IMR-90 (cell line): ENCODE results near the gene NUP42.

Source experiments
- CEBPB ChIP-seq: IDR thresholded peaks from 2 replicates; pipeline ENCODE4 v1.6.1; 2012; ENCODE audit warnings: low read depth, low read length, improper control_type of control experiment
- CHD1 ChIP-seq: IDR thresholded peaks from 2 replicates; pipeline ENCODE4 v1.6.1; 2012; ENCODE audit warnings: low read depth, low read length, improper control_type of control experiment
- POLR2A ChIP-seq: IDR thresholded peaks from 2 replicates; pipeline ENCODE4 v1.6.1; 2012; ENCODE audit warnings: mild to moderate bottlenecking, low read depth, low read length
- RCOR1 ChIP-seq: IDR thresholded peaks from 2 replicates; pipeline ENCODE4 v1.6.1; 2012; ENCODE audit warnings: mild to moderate bottlenecking, low read length, improper control_type of control experiment; ENCODE audit not compliant: insufficient replicate concordance
- TF ChIP-seq, protein P1 (sequence below): conservative IDR thresholded peaks from 2 replicates; pipeline ENCODE4 v1.5.1; 2012; ENCODE audit warnings: mild to moderate bottlenecking, low read depth, low read length, improper control_type of control experiment
- TF ChIP-seq, protein P2 (sequence below): fragments of 150-350 bp; IDR thresholded peaks from 2 replicates; pipeline ENCODE4 v1.6.1; 2017; ENCODE audit warnings: mild to moderate bottlenecking, antibody characterized with exemption, low read length, low read depth

DNA sequence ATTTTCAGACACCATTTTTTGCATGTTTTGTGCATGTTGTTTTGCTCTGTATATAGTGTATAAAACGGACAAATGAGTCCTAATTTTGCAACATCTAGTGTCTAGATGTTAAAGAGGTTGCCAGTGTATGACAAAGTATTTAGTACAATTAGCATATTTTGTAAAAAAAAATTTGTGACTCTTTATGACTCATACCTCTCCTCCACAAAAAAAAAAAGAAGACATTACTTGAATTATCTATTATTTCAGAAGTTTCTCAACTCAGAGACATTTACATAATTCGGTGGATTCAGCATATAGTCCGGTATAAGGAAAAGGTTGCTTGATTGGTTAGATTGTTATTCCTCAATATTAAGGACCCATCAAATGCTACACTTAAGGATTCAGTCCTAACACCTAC lies 26.0 kb downstream of the NUP42 start:
- TF ChIP-seq, protein P1, sequence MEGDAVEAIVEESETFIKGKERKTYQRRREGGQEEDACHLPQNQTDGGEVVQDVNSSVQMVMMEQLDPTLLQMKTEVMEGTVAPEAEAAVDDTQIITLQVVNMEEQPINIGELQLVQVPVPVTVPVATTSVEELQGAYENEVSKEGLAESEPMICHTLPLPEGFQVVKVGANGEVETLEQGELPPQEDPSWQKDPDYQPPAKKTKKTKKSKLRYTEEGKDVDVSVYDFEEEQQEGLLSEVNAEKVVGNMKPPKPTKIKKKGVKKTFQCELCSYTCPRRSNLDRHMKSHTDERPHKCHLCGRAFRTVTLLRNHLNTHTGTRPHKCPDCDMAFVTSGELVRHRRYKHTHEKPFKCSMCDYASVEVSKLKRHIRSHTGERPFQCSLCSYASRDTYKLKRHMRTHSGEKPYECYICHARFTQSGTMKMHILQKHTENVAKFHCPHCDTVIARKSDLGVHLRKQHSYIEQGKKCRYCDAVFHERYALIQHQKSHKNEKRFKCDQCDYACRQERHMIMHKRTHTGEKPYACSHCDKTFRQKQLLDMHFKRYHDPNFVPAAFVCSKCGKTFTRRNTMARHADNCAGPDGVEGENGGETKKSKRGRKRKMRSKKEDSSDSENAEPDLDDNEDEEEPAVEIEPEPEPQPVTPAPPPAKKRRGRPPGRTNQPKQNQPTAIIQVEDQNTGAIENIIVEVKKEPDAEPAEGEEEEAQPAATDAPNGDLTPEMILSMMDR: no peak
- TF ChIP-seq POLR2A: no peak
- TF ChIP-seq, protein P2, sequence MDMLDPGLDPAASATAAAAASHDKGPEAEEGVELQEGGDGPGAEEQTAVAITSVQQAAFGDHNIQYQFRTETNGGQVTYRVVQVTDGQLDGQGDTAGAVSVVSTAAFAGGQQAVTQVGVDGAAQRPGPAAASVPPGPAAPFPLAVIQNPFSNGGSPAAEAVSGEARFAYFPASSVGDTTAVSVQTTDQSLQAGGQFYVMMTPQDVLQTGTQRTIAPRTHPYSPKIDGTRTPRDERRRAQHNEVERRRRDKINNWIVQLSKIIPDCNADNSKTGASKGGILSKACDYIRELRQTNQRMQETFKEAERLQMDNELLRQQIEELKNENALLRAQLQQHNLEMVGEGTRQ: no peak
- no peak for TF ChIP-seq CEBPB
- no peak for TF ChIP-seq RCOR1
- no peak for TF ChIP-seq CHD1
